Lower lobe of right lung (tissue), 2 donors: ENCODE measurements around the gene BRD8. TPM values are rescaled to one million over a fixed set of nuclear protein-coding genes. Genes with fewer than 3 reads are reported as not detected.
"Not testable (repeated sequence)": the region's sequence is repeated elsewhere in the genome, so short reads cannot be mapped to it uniquely, and the experiment has no call there.

Experiments
- ATAC-seq, 2 donors: fragments of 200-7000 bp; cut with Tn5 transposase; one replicate each; pipeline ENCODE4 v1.9.1; 2020 to 2022; ENCODE audit warnings: mild to moderate bottlenecking in 2 of 2, moderate library complexity in 2 of 2
- DNase-seq: peaks from one replicate; pipeline ENCODE4 v3.0.0-alpha.2; 2020
- H3K27ac ChIP-seq: fragments of 200-600 bp; one replicate; pipeline ENCODE4 v1.8.0; 2022
- H3K27me3 ChIP-seq: fragments of 200-600 bp; one replicate; pipeline ENCODE4 v1.8.0; 2022; ENCODE audit warnings: low read depth
- H3K36me3 ChIP-seq: fragments of 200-600 bp; one replicate; pipeline ENCODE4 v1.8.0; 2022; ENCODE audit warnings: mild to moderate bottlenecking
- H3K4me1 ChIP-seq: fragments of 200-600 bp; one replicate; pipeline ENCODE4 v1.8.0; 2022
- H3K4me3 ChIP-seq: fragments of 200-600 bp; one replicate; pipeline ENCODE4 v1.8.0; 2022; ENCODE audit warnings: mild to moderate bottlenecking
- H3K9me3 ChIP-seq: fragments of 200-600 bp; one replicate; pipeline ENCODE4 v1.8.0; 2022
- intact Hi-C: fragments of 100-400 bp; cut with DNase I; formaldehyde crosslinking; loops from one replicate; pipeline ENCODE4 v1.11.0; 2022
- total RNA-seq: library from RNA; stranded (reverse); fragmentation: NEBNext Ultra II Directional; extraction: Animal tissue kit (Norgen Biotek cat#: 25700); gene quantifications from one replicate; pipeline ENCODE4 v1.2.1, GENCODE V29; 2021
- TF ChIP-seq, protein P1 (sequence below): fragments of 200-600 bp; IDR thresholded peaks from one replicate; pipeline ENCODE4 v1.8.0; 2022; ENCODE audit warnings: antibody characterized with exemption, mild to moderate bottlenecking
- donor health status: DM: no; HTN: yes; CAD: no; lungs with severe emphysema.

The BRD8 gene
- total RNA-seq, 1 donor from 2014 or later: 56.9 TPM

DNA sequence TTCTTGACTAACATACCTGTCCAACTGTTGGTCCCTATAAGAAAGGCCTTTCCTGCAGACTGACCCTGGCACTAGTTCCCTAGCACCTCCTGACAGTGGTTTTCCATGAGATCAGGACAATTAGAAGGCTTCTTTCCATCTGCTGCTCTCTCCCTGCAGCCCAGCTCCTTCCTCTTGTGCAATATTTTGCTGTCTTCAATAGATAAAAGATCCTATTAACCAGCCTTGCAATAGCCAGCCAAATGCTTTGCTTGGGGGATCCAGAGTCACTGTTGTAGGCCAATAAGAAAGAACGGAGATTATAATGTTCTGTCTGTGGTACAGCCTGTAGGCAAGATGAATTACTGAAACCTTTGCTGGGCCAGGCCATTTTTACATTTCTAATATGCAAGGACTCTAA is 20.8 kb downstream of the BRD8 start:
- H3K27ac ChIP-seq: no peak overlapping the region
- no peak for ATAC-seq
- DNase-seq: no peak
- H3K4me3 ChIP-seq: no peak overlapping the region
- no peaks in the 10 kb centered on the region for H3K9me3 ChIP-seq
- TF ChIP-seq, protein P1, sequence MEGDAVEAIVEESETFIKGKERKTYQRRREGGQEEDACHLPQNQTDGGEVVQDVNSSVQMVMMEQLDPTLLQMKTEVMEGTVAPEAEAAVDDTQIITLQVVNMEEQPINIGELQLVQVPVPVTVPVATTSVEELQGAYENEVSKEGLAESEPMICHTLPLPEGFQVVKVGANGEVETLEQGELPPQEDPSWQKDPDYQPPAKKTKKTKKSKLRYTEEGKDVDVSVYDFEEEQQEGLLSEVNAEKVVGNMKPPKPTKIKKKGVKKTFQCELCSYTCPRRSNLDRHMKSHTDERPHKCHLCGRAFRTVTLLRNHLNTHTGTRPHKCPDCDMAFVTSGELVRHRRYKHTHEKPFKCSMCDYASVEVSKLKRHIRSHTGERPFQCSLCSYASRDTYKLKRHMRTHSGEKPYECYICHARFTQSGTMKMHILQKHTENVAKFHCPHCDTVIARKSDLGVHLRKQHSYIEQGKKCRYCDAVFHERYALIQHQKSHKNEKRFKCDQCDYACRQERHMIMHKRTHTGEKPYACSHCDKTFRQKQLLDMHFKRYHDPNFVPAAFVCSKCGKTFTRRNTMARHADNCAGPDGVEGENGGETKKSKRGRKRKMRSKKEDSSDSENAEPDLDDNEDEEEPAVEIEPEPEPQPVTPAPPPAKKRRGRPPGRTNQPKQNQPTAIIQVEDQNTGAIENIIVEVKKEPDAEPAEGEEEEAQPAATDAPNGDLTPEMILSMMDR: no peak
- H3K27me3 ChIP-seq: no peaks in the 10 kb centered on the region
- H3K4me1 ChIP-seq: no peaks in the 10 kb centered on the region
- intact Hi-C loops: no loop called here
- peaks cover 64% of the 10 kb centered on the region for H3K36me3 ChIP-seq

DNA sequence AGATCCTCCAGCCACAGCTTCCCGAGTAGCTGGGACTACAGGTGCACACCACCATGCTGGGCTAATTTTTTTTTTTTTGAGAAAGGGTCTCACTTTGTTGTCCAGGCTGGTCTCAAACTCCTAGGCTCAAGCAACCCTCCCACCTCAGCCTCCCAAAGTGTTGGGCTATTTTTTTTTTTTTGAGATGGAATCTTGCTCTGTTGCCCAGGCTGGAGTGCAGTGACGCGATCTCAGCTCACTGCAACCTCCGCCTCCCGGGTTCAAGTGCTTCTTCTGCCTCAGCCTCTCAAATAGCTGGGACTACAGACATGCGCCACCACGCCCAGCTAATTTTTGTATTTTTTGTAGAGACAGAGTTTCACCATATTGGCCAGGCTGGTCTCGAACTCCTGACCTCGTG is 22.5 kb downstream of the BRD8 start:
- H3K4me3 ChIP-seq, DNase-seq, H3K27ac ChIP-seq, intact Hi-C loops, ATAC-seq, H3K9me3 ChIP-seq, H3K4me1 ChIP-seq, H3K27me3 ChIP-seq: not testable (repeated sequence)
- peaks cover 48% of the 10 kb centered on the region for H3K36me3 ChIP-seq

DNA sequence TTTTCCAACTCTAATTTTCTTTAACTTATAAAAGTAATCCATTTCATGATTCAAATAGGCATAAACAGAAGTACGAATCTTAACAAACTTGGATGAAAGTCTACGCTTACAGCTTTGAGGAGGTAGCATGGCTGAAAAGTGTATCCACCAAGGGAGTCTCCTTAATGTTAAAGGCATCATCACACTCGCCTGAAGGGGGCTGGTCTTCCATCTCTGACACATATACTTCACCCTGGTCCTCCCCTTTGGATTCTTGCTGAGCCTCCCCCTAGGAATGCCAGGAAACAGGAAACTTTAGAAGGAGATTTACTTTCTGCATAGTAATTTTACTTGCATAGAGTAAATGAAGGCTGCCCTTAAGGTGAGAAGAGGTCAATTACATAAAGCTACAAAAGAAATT is 28.9 kb downstream of the BRD8 start:
- H3K4me3 ChIP-seq: no peak overlapping the region

DNA sequence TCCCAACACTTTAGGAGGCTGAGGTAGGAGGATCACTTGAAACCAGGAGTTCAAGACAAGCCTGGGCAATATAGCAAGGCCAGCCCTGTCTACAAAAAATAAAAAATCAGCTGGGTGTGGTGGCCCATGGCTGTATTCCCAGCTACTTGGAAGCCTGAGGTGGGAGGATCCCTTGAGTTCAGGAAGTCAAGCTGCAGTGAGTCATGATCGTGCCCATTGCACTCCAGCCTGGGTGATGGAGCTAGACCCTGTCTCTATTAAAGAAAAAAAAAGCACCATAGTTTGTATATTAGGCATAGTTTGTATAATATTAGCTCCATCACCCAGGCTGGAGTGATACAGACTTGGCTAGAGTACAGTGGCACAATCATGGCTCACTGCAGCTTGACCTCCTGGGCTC is 29.6 kb downstream of the BRD8 start:
- H3K27ac ChIP-seq: no peak overlapping the region
- H3K4me1 ChIP-seq: no peaks in the 10 kb centered on the region
- H3K27me3 ChIP-seq: no peaks in the 10 kb centered on the region
- no peaks in the 10 kb centered on the region for H3K9me3 ChIP-seq
- no peaks in the 10 kb centered on the region for H3K36me3 ChIP-seq
- intact Hi-C loops: no loop called here
- DNase-seq: no peak
- no peak overlapping the region for H3K4me3 ChIP-seq
- TF ChIP-seq, protein P1: no peak
- ATAC-seq: peak in 1 of 2 donors; percentile 26

More for the DNA sequence above, 28.9 kb downstream of the BRD8 start:
- H3K36me3 ChIP-seq: no peaks in the 10 kb centered on the region
- H3K4me1 ChIP-seq: no peaks in the 10 kb centered on the region
- no peaks in the 10 kb centered on the region for H3K9me3 ChIP-seq
- TF ChIP-seq, protein P1: no peak
- no peak for DNase-seq
- ATAC-seq: no peak
- no peak overlapping the region for H3K27ac ChIP-seq
- no peaks in the 10 kb centered on the region for H3K27me3 ChIP-seq
- intact Hi-C loops: no loop called here

DNA sequence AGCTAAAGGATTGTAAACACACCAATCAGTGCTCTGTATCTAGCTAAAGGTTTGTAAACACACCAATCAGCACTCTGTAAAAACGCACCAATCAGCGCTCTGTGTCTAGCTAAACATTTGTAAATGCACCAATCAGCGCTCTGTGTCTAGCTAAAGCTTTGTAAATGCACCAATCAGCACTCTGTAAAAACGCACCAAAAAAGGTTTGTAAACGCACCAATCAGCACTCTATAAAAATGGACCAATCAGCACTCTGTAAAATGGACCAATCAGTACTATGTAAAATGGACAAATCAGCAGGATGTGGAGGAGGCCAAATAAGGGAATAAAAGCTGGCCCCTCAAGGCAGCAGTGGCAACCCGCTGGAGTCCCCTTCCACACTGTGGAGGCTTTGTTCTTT is 34.9 kb downstream of the BRD8 start:
- H3K4me3 ChIP-seq, H3K36me3 ChIP-seq, DNase-seq, intact Hi-C loops, H3K27me3 ChIP-seq, H3K9me3 ChIP-seq, H3K4me1 ChIP-seq, H3K27ac ChIP-seq, ATAC-seq: not testable (repeated sequence)

DNA sequence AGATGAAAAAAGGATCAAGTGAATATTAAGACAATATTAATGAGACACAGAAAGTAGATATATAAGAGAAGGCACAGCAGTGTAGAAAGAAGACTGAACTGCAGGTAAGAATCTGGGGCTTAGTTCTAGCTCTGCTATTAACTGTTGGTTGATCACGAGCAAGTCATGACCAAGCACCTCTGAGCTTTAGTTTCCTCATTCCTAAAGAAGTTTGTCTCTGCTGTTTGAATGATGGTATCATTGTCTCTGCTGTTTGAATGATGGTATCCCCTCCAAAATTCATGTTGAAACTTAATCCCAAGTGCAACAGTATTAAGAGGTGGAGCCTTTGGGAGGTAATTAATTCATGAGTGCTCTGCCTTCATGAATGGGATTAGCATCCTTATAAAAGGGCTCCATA is 36.7 kb downstream of the BRD8 start:
- Histone ChIP-seq H3K36me3 (no peaks in the 10 kb centered on the region), H3K9me3 (no peaks in the 10 kb centered on the region), H3K4me3 (no peak overlapping the region), H3K27ac (no peak overlapping the region), H3K27me3 (peaks cover 3% of the 10 kb centered on the region), H3K4me1 (peaks cover 6% of the 10 kb centered on the region)
- TF ChIP-seq, protein P1: no peak
- DNase-seq: no peak
- intact Hi-C loops: no loop called here
- ATAC-seq: no peak

DNA sequence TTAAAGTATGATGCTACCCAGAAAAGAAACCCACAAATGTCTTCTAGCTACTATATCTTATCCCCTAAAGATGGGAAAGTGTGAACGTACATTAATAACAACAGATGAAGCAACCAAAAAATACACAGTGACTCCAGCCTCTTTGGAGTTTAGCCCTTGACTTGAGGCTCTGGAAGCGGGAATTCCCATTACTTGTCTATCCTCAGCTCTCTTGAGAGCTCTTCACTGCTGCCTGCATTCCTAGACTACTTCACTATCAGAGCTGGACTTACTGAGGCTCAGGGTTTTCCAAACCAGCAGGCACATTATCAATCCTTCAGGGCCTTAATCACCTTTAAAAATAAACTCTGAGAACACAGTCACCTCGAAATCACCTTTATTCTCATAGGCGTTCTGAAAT is 38.2 kb downstream of the BRD8 start:
- peak in 1 of 2 donors; percentile 68 for ATAC-seq
- Histone ChIP-seq H3K9me3 (no peaks in the 10 kb centered on the region), H3K4me3 (no peak overlapping the region), H3K27me3 (peaks cover 3% of the 10 kb centered on the region), H3K4me1 (peaks cover 6% of the 10 kb centered on the region), H3K36me3 (no peaks in the 10 kb centered on the region), H3K27ac (no peak overlapping the region)
- TF ChIP-seq, protein P1: no peak
- intact Hi-C loops: no loop called here
- no peak for DNase-seq
